ENCODE data around the gene NUDT22.

Gene NUDT22

DNA sequence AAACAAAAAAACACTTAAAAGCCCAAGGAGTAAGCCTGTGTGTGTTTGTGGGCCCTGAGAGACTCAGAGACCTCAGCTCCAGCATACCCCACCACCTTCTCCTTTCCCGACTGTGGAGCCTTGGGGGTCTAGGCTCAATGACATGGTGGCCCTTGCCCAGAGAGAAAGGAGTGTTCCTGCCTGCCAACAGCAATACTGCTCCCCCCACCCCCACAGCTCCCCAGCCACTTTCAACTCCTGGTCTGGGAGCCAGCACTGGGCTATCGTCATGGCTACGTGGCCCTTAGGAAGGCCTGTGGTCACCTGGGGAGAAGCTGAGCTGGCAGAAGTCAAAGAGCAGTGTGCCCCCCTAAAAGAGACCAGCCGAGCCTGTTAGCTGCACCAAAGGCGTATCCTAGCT lies 18.0 kb downstream of the NUDT22 start:
- TF ChIP-seq EGR1 (IDR thresholded peaks at IDR 0.05) (no peak), TAF1 (IDR thresholded peaks at IDR 0.05; ENCODE audit: low read depth) (no peak), YY1 (IDR thresholded peaks at IDR 0.05; ENCODE audit: low read depth) (no peak), ZBTB7A (IDR thresholded peaks at IDR 0.05; ENCODE audit: low read depth) (no peak), NFIC (IDR thresholded peaks at IDR 0.05) (no peak), EP300 (IDR thresholded peaks at IDR 0.05; ENCODE audit: borderline replicate concordance) (no peak), CREB1 (IDR thresholded peaks at IDR 0.05; ENCODE audit: low read depth) (no peak), CEBPB (IDR thresholded peaks at IDR 0.05) (no peak)
- TF ChIP-seq, protein P1, sequence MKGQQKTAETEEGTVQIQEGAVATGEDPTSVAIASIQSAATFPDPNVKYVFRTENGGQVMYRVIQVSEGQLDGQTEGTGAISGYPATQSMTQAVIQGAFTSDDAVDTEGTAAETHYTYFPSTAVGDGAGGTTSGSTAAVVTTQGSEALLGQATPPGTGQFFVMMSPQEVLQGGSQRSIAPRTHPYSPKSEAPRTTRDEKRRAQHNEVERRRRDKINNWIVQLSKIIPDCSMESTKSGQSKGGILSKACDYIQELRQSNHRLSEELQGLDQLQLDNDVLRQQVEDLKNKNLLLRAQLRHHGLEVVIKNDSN (IDR thresholded peaks at IDR 0.05): no peak
- TF ChIP-seq, protein P2, sequence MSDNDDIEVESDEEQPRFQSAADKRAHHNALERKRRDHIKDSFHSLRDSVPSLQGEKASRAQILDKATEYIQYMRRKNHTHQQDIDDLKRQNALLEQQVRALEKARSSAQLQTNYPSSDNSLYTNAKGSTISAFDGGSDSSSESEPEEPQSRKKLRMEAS (IDR thresholded peaks at IDR 0.05): no peak
- TF ChIP-seq, protein P3, sequence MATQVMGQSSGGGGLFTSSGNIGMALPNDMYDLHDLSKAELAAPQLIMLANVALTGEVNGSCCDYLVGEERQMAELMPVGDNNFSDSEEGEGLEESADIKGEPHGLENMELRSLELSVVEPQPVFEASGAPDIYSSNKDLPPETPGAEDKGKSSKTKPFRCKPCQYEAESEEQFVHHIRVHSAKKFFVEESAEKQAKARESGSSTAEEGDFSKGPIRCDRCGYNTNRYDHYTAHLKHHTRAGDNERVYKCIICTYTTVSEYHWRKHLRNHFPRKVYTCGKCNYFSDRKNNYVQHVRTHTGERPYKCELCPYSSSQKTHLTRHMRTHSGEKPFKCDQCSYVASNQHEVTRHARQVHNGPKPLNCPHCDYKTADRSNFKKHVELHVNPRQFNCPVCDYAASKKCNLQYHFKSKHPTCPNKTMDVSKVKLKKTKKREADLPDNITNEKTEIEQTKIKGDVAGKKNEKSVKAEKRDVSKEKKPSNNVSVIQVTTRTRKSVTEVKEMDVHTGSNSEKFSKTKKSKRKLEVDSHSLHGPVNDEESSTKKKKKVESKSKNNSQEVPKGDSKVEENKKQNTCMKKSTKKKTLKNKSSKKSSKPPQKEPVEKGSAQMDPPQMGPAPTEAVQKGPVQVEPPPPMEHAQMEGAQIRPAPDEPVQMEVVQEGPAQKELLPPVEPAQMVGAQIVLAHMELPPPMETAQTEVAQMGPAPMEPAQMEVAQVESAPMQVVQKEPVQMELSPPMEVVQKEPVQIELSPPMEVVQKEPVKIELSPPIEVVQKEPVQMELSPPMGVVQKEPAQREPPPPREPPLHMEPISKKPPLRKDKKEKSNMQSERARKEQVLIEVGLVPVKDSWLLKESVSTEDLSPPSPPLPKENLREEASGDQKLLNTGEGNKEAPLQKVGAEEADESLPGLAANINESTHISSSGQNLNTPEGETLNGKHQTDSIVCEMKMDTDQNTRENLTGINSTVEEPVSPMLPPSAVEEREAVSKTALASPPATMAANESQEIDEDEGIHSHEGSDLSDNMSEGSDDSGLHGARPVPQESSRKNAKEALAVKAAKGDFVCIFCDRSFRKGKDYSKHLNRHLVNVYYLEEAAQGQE (IDR thresholded peaks at IDR 0.05; ENCODE audit: low read depth): no peak

DNA sequence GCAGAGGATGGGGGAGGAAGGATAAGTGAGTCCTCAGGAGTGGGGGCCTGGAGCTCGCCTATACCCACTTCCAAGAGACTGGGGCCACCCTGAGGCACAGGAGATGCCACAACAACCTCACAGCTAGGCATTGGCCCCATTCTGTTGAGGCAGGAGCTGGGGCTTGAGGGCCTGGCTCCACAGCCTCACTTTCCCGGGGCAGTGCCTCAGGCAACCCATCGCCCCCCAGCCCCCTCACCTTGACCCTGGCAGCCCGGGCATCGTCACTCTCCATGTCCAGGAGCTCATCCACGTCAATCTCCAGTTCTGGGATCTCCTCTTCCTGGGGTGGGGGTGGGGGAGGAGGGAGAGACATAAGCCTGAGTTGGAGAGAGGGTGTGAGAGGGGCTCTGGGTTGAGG lies 18.9 kb downstream of the NUDT22 start:
- TF ChIP-seq, protein P3 (IDR thresholded peaks at IDR 0.05; ENCODE audit: low read depth): no peak
- no peak for TF ChIP-seq EP300 (IDR thresholded peaks at IDR 0.05; ENCODE audit: borderline replicate concordance)
- no peak for TF ChIP-seq NFIC (IDR thresholded peaks at IDR 0.05)

DNA sequence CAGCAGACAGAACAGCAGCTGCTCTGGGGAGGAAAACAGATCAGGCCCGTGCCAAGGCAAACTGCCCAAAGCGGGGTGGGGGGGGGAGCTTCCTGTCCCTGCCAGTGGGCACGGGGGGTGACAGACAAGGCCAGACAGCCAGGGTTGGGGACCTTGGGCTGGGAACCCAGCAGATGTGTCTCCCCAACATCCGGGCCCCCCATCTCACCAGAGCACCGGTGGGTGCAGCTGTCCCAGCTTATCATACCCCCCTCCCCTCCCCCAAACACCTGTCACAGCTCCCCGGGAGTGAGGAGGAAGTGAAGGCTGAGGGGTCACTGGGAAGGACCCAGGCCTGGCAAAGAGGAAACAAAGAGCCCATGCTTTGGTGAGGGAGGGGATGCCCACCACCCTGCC lies 19.3 kb downstream of the NUDT22 start:
- TF ChIP-seq YY1 (IDR thresholded peaks at IDR 0.05; ENCODE audit: low read depth) (no peak), ZBTB7A (IDR thresholded peaks at IDR 0.05; ENCODE audit: low read depth) (no peak), CEBPB (IDR thresholded peaks at IDR 0.05) (no peak), FOXM1 (IDR thresholded peaks at IDR 0.05; ENCODE audit: borderline replicate concordance, low read depth) (no peak), RAD21 (IDR thresholded peaks at IDR 0.05; ENCODE audit: low read depth) (no peak), TCF12 (IDR thresholded peaks at IDR 0.05; ENCODE audit: low read depth) (no peak), TAF1 (IDR thresholded peaks at IDR 0.05; ENCODE audit: low read depth) (no peak), EP300 (IDR thresholded peaks at IDR 0.05; ENCODE audit: borderline replicate concordance) (no peak), NFIC (IDR thresholded peaks at IDR 0.05) (no peak), CREB1 (IDR thresholded peaks at IDR 0.05; ENCODE audit: low read depth) (no peak), TEAD4 (IDR thresholded peaks at IDR 0.05) (no peak), EGR1 (IDR thresholded peaks at IDR 0.05) (no peak)
- TF ChIP-seq, protein P1 (IDR thresholded peaks at IDR 0.05): no peak
- TF ChIP-seq, protein P2 (IDR thresholded peaks at IDR 0.05): no peak
- TF ChIP-seq, protein P3 (IDR thresholded peaks at IDR 0.05; ENCODE audit: low read depth): no peak

DNA sequence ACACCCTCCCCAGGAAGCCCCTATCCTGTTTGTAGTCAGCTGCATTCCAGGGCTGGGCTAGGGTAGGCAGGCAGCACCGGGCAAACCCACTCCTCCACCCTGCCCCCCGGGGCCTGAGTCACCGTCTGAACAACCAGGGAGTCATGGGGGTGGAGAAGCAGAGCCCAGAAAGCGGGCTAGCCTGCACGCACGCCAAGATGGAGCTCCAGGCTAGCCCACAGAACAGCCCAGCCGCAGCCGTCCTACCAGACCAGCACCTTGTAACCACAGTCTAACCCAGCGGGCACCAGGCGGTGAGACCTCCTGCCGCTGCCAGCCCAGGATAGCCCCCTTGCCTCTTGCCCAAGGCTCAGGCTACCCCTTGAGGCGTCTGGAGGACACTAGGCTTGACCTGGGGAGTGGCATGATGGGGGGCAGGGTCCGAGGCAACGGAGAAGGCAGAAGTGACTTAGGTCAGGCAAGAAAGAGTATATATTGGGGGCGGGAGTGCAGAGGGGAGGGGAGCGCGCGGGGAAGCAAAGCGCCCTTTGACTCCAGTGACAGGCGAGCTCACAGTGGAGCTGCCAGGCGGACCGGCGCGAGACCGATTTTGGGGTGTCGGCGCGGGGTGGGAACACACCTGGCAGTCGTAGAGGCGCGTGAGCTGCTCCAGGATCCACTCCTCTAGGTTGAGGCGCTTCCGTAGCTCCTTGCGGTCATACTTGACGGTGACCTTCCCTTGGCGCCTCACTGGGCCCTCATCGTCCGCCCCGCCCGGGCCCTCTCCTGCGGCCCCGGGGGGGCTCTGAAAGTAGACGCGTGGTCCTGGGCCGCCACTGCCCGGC lies 19.9 kb downstream of the NUDT22 start:
- TF ChIP-seq TAF1 (IDR thresholded peaks at IDR 0.05; ENCODE audit: low read depth): peak; percentile 29
- no peak for TF ChIP-seq CEBPB (IDR thresholded peaks at IDR 0.05)
- TF ChIP-seq, protein P2 (IDR thresholded peaks at IDR 0.05): no peak; the same call in 1 of the 2 replicates
- peak; percentile 52; the same call in 1 of the 2 replicates for TF ChIP-seq TEAD4 (IDR thresholded peaks at IDR 0.05)
- peak; percentile 68; the same call in 1 of the 2 replicates for TF ChIP-seq ZBTB7A (IDR thresholded peaks at IDR 0.05; ENCODE audit: low read depth)
- no peak for TF ChIP-seq FOXM1 (IDR thresholded peaks at IDR 0.05; ENCODE audit: borderline replicate concordance, low read depth)
- no peak for TF ChIP-seq NFIC (IDR thresholded peaks at IDR 0.05)
- TF ChIP-seq EP300 (IDR thresholded peaks at IDR 0.05; ENCODE audit: borderline replicate concordance): no peak
- TF ChIP-seq EGR1 (IDR thresholded peaks at IDR 0.05): no peak
- no peak for TF ChIP-seq CREB1 (IDR thresholded peaks at IDR 0.05; ENCODE audit: low read depth)
- TF ChIP-seq, protein P1 (IDR thresholded peaks at IDR 0.05): no peak
- TF ChIP-seq YY1 (IDR thresholded peaks at IDR 0.05; ENCODE audit: low read depth): peak; percentile 33; the same call in 1 of the 2 replicates
- TF ChIP-seq, protein P3 (IDR thresholded peaks at IDR 0.05; ENCODE audit: low read depth): no peak
